GM12878 (cell line): ENCODE results near the gene VTI1A. TPM values are rescaled to one million over a fixed set of nuclear protein-coding genes. Genes with fewer than 3 reads are reported as not detected.

Experiments
- ATAC-seq: fragments of 200-7000 bp; cut with Tn5 transposase; 3 replicates; pipeline ENCODE4 v1.9.1; 2020; ENCODE audit warnings: mild to moderate bottlenecking, moderate library complexity
- BruUV-seq: library from RNA; stranded (reverse); fragments of 400-500 nt; replicated peaks from 2 replicates; lab custom pipeline; 2021; lab: Mats Ljungman, UMichigan
- CTCF ChIA-PET: fragments of 300-600 bp; sonication (Branson Sonifier 250); formaldehyde crosslinking; extraction: SDS; loops from one replicate; lab custom pipeline; 2021; ENCODE audit warnings: inconsistent platforms; lab: Yijun Ruan, JAX
- POLR2A ChIA-PET: fragments of 350-600 bp; formaldehyde crosslinking; extraction: SDS; loops from one replicate; lab custom pipeline; 2021; ENCODE audit warnings: inconsistent platforms; lab: Charles Lee
- RAD21 ChIA-PET: fragments of 300-600 bp; sonication (Branson Sonifier 250); formaldehyde crosslinking; loops from one replicate; lab custom pipeline; 2023; ENCODE audit warnings: antibody characterized with exemption; ENCODE audit not compliant: unreplicated experiment; lab: Charles Lee
- SMC1A ChIA-PET: fragments of 300-600 bp; sonication (Branson Sonifier 250); formaldehyde crosslinking; loops from one replicate; lab custom pipeline; 2023; ENCODE audit not compliant: unreplicated experiment, uncharacterized antibody; lab: Charles Lee
- DNase-seq: peaks from one replicate; pipeline ENCODE4 v3.0.0-alpha.2; 2011; ENCODE audit warnings: low read depth, low spot score
- FAIRE-seq: peaks from 3 replicates; lab custom pipeline; 2011; peaks lifted over from hg19 to GRCh38; lab: Jason Lieb, UNC
- H2AFZ ChIP-seq: 2 replicates; pipeline ENCODE4 v1.6.0; 2011; ENCODE audit warnings: low read depth, low read length, control low read depth; ENCODE audit not compliant: control insufficient read depth
- H3K27ac ChIP-seq: 2 replicates; pipeline ENCODE4 v1.5.1; 2011; ENCODE audit warnings: control low read depth; ENCODE audit not compliant: control insufficient read depth, insufficient read depth
- H3K27me3 ChIP-seq, 2 experiments: replicated peaks in 1 of 2; 2 replicates each; pipeline versions ENCODE4 v1.6.0 to v1.6.1; 2011; ENCODE audit warnings: low read length in 1 of 2; ENCODE audit not compliant: control insufficient read depth in 2 of 2, insufficient read depth in 2 of 2
- H3K36me3 ChIP-seq, 2 experiments: 2 replicates each; pipeline ENCODE4 v1.5.1; 2011; ENCODE audit warnings: low read length in 1 of 2; ENCODE audit not compliant: control insufficient read depth in 2 of 2, insufficient read depth in 2 of 2
- H3K4me1 ChIP-seq: 2 replicates; pipeline ENCODE4 v1.6.1; 2011; ENCODE audit warnings: mild to moderate bottlenecking, low read length, moderate library complexity, mixed read lengths; ENCODE audit not compliant: control insufficient read depth, insufficient read depth
- H3K4me2 ChIP-seq: 2 replicates; pipeline ENCODE4 v1.6.0; 2011; ENCODE audit warnings: control low read depth; ENCODE audit not compliant: control insufficient read depth, insufficient read depth
- H3K4me3 ChIP-seq: fragments of 200-600 bp; sonication (generic); 2 replicates; pipeline ENCODE4 v1.5.1; 2016
- H3K79me2 ChIP-seq: 2 replicates; pipeline ENCODE4 v1.6.0; 2011; ENCODE audit warnings: low read length; ENCODE audit not compliant: control insufficient read depth, insufficient read depth
- H3K9ac ChIP-seq: 2 replicates; pipeline ENCODE4 v1.8.0; 2011; ENCODE audit warnings: low read length, control low read depth, mixed read lengths; ENCODE audit not compliant: control insufficient read depth, insufficient read depth
- H3K9me3 ChIP-seq: replicated peaks from 3 replicates; pipeline ENCODE4 v1.5.1; 2011; ENCODE audit warnings: mild to moderate bottlenecking, low read length; ENCODE audit not compliant: control insufficient read depth, insufficient read depth
- H4K20me1 ChIP-seq: 2 replicates; pipeline ENCODE4 v1.6.0; 2011; ENCODE audit not compliant: control insufficient read depth, insufficient read depth
- BMI1 ChIP-seq: fragments of 450-650 bp; IDR thresholded peaks from 2 replicates; pipeline ENCODE4 v1.6.1; 2016; ENCODE audit warnings: mild to moderate bottlenecking, moderate library complexity, borderline replicate concordance
- EED ChIP-seq: sonication (generic); IDR thresholded peaks from 2 replicates; pipeline ENCODE4 v1.6.1; 2016; ENCODE audit warnings: antibody characterized with exemption, low read depth
- FOXK2 ChIP-seq: fragments of 450-650 bp; IDR thresholded peaks from 2 replicates; pipeline ENCODE4 v1.6.1; 2017; ENCODE audit warnings: mild to moderate bottlenecking, moderate library complexity
- IRF4 ChIP-seq: IDR thresholded peaks from 2 replicates; pipeline ENCODE4 v1.6.1; 2011; ENCODE audit warnings: low read depth, low read length
- NFIC ChIP-seq: IDR thresholded peaks from 2 replicates; pipeline ENCODE4 v1.6.1; 2012; ENCODE audit warnings: low read depth, mild to moderate bottlenecking, inconsistent platforms, low read length, moderate library complexity
- SP1 ChIP-seq: IDR thresholded peaks from one replicate; pipeline ENCODE4 v1.6.1; 2011; ENCODE audit warnings: low read depth, low read length
- WGBS: methylation state at CpG from one replicate; pipeline ENCODE4 v1.1.6; 2016; ENCODE audit warnings: low lambda C conversion rate; ENCODE audit not compliant: insufficient replicate concordance, insufficient coverage; ENCODE audit errors: missing lambda C conversion rate; 5-methylcytosine and 5-hydroxymethylcytosine counted together
- in situ Hi-C: fragments of 300-500 bp; cut with MboI; formaldehyde crosslinking; loops from 9 replicates; pipeline ENCODE4 v1.14.3; 2018; ENCODE audit warnings: mixed read lengths
- intact Hi-C: fragments of 100-400 bp; cut with micrococcal nuclease; formaldehyde crosslinking; loops from one replicate; pipeline ENCODE4 v1.14.2; 2022; ENCODE audit not compliant: unreplicated experiment
- polyA plus RNA-seq, 11 experiments: library from polyadenylated mRNA; depleted of rRNA in 4 of 11; unstranded in 6 of 11; stranded (reverse) in 5 of 11; fragments of >200 nt; fragmentation: Nextera tagmentation in 4 of 11; fragmentation: Illumina TruSeq in 1 of 11; extraction: Ambion mirVana in 4 of 11; extraction: Trizol in 1 of 11; gene quantifications; 1 replicate in 1 of 11; 2 replicates in 10 of 11; pipeline versions ENCODE4 v1.2.1 to v1.2.3, GENCODE V29; 2011 to 2016; ENCODE audit warnings: inconsistent platforms in 2 of 11, missing spikeins in 2 of 11, low read depth in 1 of 11
- total RNA-seq, 4 experiments: library from RNA; depleted of rRNA in 3 of 4; stranded (reverse); fragments of >200 nt in 3 of 4; fragmentation: Illumina TruSeq in 1 of 4; extraction: Trizol in 1 of 4; gene quantifications; 2 replicates each; pipeline versions ENCODE4 v1.2.1 to v1.2.3, GENCODE V29; 2013 to 2021
- TF ChIP-seq, protein P1 (sequence below), 3 experiments: IDR thresholded peaks in 2 of 3; conservative IDR thresholded peaks in 1 of 3; 2 replicates each; pipeline ENCODE4 v1.5.1; 2011; ENCODE audit warnings: low read depth in 3 of 3, low read length in 3 of 3, mild to moderate bottlenecking in 3 of 3, control low read depth in 2 of 3, moderate library complexity in 2 of 3, inconsistent platforms in 1 of 3, mixed read lengths in 1 of 3; ENCODE audit not compliant: control insufficient read depth in 2 of 3, insufficient read depth in 1 of 3; ENCODE audit errors: extremely low read depth in 1 of 3
- TF ChIP-seq, protein P2 (sequence below): fragments of 450-650 bp; IDR thresholded peaks from 2 replicates; pipeline ENCODE4 v1.6.1; 2017; ENCODE audit warnings: mild to moderate bottlenecking, moderate library complexity
- TF ChIP-seq, protein P3 (sequence below): fragments of 450-650 bp; IDR thresholded peaks from 2 replicates; pipeline ENCODE4 v1.6.1; 2017; ENCODE audit warnings: low read depth, mild to moderate bottlenecking, moderate library complexity

Gene VTI1A
- total and polyA plus RNA-seq, 10 of the 15 experiments (the other 5 are each of a cell fraction or from before 2014, with no cell fraction given) = 12.4 to 43.2 (median 27.5) TPM

DNA sequence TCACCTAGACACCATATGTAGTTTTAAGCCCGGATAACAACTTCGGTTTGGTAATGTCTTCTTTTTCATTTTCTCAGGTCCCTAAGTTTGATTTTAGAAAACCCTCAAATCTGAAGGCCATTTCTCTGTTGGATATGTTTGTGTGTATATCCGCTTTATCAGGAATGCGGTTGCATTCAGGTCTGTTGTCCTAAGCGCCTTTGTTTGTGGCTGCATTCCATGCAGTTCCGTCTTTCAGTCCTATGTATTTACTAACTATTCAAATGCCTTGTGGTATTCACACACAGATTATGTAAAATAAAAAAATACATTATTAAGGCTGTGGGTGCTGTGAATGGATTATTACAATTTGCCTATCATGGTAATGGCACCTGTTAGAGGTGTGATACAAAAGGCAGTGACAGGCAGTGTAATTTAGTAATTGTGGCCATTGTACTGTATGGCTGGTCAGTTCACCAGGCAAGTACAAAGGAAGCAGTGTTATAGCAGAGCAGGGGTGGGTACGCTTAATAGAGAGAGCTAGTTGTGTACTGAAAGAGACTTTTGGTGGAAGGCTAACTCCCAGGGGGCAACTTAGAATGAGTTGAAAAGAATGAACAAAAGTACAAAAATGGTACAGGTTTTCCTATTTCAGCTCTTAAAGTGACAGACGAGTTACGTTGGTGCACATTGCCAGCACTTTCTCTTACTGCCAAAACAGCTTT lies 136.4 kb downstream of the VTI1A start:
- no peak for ATAC-seq
- Histone ChIP-seq H3K27ac (no peak overlapping the region), H3K9me3 (no peaks in the 10 kb centered on the region), H3K4me3 (no peak overlapping the region), H3K9ac (no peak overlapping the region), H4K20me1 (no peaks in the 10 kb centered on the region), H2AFZ (no peak overlapping the region)
- ChIA-PET SMC1A (no interaction called here), CTCF (no interaction called here), RAD21 (no interaction called here)
- WGBS = 97% methylated on average over 9 of the region's 9 CpGs
- in situ Hi-C loops = no loop called here
- DNase-seq = no peak
- TF ChIP-seq EED = no peak
- TF ChIP-seq, all 136 proteins: peak for 0
- FAIRE-seq = no peak
- POLR2A ChIA-PET = no interaction called here
- intact Hi-C loops = no loop called here
- no TSS peak for BruUV-seq
- Histone ChIP-seq H3K79me2 (no peaks in the 10 kb centered on the region), H3K4me2 (no peak overlapping the region), H3K36me3 (no peaks in the 10 kb centered on the region), H3K4me1 (no peaks in the 10 kb centered on the region), H3K27me3 (no peaks in the 10 kb centered on the region)

DNA sequence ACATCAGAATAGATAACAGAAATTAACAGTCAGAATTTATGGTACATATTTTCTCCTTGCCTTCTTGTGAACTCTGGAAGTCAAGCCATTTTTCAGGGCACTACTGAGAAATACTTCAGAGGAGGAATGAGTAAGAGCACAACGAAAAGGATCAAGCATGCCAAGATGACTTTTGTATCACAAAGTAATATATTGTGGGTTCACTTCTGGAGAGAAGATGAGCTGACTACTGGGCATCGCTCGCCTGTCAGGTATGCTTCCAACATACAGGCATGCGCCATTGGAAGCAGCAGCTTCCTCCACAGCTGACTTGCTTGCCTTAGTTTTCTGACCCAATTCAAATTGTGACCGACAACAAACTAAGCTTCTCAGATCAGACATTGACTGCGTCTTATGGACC lies 137.3 kb downstream of the VTI1A start:
- Histone ChIP-seq H3K4me2 (no peak overlapping the region), H3K9ac (no peak overlapping the region), H3K27me3 (no peaks in the 10 kb centered on the region), H3K4me1 (no peaks in the 10 kb centered on the region), H3K27ac (no peak overlapping the region), H3K9me3 (no peaks in the 10 kb centered on the region), H3K36me3 (no peaks in the 10 kb centered on the region), H3K4me3 (no peak overlapping the region), H2AFZ (no peak overlapping the region), H3K79me2 (no peaks in the 10 kb centered on the region), H4K20me1 (no peaks in the 10 kb centered on the region)
- BruUV-seq = no TSS peak
- ChIA-PET CTCF (no interaction called here), RAD21 (no interaction called here), POLR2A (no interaction called here), SMC1A (interaction anchor here (1.0 kb wide), 1 partner anchor 526 kb away, joined by 5 read pairs; no protein-coding TSS in a partner anchor)
- in situ Hi-C loops (no loop called here), intact Hi-C loops (no loop called here)
- WGBS = 97% methylated on average over 6 of the region's 6 CpGs
- ATAC-seq = no peak
- FAIRE-seq = no peak
- DNase-seq = no peak
- TF ChIP-seq, protein P1, sequence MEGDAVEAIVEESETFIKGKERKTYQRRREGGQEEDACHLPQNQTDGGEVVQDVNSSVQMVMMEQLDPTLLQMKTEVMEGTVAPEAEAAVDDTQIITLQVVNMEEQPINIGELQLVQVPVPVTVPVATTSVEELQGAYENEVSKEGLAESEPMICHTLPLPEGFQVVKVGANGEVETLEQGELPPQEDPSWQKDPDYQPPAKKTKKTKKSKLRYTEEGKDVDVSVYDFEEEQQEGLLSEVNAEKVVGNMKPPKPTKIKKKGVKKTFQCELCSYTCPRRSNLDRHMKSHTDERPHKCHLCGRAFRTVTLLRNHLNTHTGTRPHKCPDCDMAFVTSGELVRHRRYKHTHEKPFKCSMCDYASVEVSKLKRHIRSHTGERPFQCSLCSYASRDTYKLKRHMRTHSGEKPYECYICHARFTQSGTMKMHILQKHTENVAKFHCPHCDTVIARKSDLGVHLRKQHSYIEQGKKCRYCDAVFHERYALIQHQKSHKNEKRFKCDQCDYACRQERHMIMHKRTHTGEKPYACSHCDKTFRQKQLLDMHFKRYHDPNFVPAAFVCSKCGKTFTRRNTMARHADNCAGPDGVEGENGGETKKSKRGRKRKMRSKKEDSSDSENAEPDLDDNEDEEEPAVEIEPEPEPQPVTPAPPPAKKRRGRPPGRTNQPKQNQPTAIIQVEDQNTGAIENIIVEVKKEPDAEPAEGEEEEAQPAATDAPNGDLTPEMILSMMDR (IDR thresholded peaks at IDR 0.05 in 2 of 3, conservative IDR thresholded peaks at IDR 0.05 in 1 of 3; ENCODE audit: control insufficient read depth in 2 of 3, extremely low read depth in 1 of 3, insufficient read depth in 1 of 3, low read depth in 3 of 3, low read length in 3 of 3) = no peak
- TF ChIP-seq, protein P2, sequence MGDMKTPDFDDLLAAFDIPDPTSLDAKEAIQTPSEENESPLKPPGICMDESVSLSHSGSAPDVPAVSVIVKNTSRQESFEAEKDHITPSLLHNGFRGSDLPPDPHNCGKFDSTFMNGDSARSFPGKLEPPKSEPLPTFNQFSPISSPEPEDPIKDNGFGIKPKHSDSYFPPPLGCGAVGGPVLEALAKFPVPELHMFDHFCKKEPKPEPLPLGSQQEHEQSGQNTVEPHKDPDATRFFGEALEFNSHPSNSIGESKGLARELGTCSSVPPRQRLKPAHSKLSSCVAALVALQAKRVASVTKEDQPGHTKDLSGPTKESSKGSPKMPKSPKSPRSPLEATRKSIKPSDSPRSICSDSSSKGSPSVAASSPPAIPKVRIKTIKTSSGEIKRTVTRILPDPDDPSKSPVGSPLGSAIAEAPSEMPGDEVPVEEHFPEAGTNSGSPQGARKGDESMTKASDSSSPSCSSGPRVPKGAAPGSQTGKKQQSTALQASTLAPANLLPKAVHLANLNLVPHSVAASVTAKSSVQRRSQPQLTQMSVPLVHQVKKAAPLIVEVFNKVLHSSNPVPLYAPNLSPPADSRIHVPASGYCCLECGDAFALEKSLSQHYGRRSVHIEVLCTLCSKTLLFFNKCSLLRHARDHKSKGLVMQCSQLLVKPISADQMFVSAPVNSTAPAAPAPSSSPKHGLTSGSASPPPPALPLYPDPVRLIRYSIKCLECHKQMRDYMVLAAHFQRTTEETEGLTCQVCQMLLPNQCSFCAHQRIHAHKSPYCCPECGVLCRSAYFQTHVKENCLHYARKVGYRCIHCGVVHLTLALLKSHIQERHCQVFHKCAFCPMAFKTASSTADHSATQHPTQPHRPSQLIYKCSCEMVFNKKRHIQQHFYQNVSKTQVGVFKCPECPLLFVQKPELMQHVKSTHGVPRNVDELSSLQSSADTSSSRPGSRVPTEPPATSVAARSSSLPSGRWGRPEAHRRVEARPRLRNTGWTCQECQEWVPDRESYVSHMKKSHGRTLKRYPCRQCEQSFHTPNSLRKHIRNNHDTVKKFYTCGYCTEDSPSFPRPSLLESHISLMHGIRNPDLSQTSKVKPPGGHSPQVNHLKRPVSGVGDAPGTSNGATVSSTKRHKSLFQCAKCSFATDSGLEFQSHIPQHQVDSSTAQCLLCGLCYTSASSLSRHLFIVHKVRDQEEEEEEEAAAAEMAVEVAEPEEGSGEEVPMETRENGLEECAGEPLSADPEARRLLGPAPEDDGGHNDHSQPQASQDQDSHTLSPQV = no peak
- TF ChIP-seq SP1 (no peak), FOXK2 (no peak), IRF4 (no peak), NFIC (no peak), BMI1 (no peak)
- TF ChIP-seq, protein P3, sequence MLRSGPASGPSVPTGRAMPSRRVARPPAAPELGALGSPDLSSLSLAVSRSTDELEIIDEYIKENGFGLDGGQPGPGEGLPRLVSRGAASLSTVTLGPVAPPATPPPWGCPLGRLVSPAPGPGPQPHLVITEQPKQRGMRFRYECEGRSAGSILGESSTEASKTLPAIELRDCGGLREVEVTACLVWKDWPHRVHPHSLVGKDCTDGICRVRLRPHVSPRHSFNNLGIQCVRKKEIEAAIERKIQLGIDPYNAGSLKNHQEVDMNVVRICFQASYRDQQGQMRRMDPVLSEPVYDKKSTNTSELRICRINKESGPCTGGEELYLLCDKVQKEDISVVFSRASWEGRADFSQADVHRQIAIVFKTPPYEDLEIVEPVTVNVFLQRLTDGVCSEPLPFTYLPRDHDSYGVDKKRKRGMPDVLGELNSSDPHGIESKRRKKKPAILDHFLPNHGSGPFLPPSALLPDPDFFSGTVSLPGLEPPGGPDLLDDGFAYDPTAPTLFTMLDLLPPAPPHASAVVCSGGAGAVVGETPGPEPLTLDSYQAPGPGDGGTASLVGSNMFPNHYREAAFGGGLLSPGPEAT = no peak
